ENCODE measurements around the gene ATAD1.

GRCh38 chr10:87740254-87740655, 77.8 kb downstream of the ATAD1 start:
- TF ChIP-seq POLR2A (IDR thresholded peaks at IDR 0.05) (no peak), CTCF (IDR thresholded peaks at IDR 0.05) (no peak)
